ENCODE measurements around the gene TBX18.

DNA sequence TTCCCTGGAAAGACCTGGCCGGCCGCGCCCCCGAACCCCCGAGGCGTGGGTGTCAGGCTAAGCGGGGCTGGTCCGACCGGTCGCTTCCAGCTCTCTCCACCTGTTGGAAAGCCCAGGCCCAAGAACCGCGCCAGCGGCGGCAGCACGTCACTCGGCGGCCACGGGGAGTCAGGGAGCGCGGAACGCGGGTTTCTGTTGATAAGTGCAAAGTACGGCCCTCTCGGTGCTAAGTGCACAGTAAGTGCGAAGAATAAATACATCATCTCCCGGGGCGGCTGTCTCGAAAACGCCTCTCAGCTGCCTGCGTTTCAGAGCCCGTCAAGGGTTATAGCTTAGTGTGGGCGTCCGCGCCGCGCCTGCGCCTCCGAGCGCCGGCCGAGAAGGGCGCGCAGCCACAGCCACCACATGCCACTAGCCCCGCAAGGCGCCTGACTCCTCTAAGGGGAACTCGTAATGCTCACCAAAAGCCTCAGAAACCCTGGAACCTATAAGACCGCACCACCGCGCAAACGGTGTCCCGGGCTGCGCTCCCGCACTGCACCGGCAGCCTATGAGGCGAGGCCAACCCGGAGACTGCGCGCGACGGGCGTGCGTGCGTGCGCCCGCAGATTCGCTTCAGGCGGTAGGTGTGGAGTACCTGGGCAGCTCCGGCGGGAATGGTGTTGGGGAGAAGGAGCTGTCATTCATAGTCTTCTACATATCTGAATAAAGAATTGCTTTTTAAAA lies 9.2 kb upstream of the TBX18 start:
- no peak for TF ChIP-seq REPIN1 (tag by site-specific recombination; IDR thresholded peaks at IDR 0.05; ENCODE audit: low read depth)
- no peak for TF ChIP-seq PRDM1 (tag by site-specific recombination; IDR thresholded peaks at IDR 0.05)
- peak; percentile 43 for TF ChIP-seq KLF10 (tag by site-specific recombination; IDR thresholded peaks at IDR 0.05)
- no peak for TF ChIP-seq HOXD13 (CRISPR knock-in tag; IDR thresholded peaks at IDR 0.05; ENCODE audit: borderline replicate concordance)
- no peak for TF ChIP-seq GLIS1 (tag by site-specific recombination; IDR thresholded peaks at IDR 0.05)
- TF ChIP-seq, protein P1, sequence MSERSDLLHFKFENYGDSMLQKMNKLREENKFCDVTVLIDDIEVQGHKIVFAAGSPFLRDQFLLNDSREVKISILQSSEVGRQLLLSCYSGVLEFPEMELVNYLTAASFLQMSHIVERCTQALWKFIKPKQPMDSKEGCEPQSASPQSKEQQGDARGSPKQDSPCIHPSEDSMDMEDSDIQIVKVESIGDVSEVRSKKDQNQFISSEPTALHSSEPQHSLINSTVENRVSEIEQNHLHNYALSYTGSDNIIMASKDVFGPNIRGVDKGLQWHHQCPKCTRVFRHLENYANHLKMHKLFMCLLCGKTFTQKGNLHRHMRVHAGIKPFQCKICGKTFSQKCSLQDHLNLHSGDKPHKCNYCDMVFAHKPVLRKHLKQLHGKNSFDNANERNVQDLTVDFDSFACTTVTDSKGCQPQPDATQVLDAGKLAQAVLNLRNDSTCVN (tag by site-specific recombination; optimal IDR thresholded peaks at IDR 0.05): peak; percentile 96
- TF ChIP-seq, protein P2, sequence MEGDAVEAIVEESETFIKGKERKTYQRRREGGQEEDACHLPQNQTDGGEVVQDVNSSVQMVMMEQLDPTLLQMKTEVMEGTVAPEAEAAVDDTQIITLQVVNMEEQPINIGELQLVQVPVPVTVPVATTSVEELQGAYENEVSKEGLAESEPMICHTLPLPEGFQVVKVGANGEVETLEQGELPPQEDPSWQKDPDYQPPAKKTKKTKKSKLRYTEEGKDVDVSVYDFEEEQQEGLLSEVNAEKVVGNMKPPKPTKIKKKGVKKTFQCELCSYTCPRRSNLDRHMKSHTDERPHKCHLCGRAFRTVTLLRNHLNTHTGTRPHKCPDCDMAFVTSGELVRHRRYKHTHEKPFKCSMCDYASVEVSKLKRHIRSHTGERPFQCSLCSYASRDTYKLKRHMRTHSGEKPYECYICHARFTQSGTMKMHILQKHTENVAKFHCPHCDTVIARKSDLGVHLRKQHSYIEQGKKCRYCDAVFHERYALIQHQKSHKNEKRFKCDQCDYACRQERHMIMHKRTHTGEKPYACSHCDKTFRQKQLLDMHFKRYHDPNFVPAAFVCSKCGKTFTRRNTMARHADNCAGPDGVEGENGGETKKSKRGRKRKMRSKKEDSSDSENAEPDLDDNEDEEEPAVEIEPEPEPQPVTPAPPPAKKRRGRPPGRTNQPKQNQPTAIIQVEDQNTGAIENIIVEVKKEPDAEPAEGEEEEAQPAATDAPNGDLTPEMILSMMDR (tag by site-specific recombination; IDR thresholded peaks at IDR 0.05): peak; percentile 44
- TF ChIP-seq, protein P3, sequence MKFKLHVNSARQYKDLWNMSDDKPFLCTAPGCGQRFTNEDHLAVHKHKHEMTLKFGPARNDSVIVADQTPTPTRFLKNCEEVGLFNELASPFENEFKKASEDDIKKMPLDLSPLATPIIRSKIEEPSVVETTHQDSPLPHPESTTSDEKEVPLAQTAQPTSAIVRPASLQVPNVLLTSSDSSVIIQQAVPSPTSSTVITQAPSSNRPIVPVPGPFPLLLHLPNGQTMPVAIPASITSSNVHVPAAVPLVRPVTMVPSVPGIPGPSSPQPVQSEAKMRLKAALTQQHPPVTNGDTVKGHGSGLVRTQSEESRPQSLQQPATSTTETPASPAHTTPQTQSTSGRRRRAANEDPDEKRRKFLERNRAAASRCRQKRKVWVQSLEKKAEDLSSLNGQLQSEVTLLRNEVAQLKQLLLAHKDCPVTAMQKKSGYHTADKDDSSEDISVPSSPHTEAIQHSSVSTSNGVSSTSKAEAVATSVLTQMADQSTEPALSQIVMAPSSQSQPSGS (tag by site-specific recombination; IDR thresholded peaks at IDR 0.05; ENCODE audit: low read depth): no peak
- peak; percentile 25; the same call in 1 of the 2 replicates for TF ChIP-seq ZNF24 (tag by site-specific recombination; IDR thresholded peaks at IDR 0.05)
- TF ChIP-seq ZNF354C (tag by site-specific recombination; IDR thresholded peaks at IDR 0.05; ENCODE audit: borderline replicate concordance, low read depth): no peak
- no peak for TF ChIP-seq TCF7L2 (IDR thresholded peaks at IDR 0.05; ENCODE audit: borderline replicate concordance, low read depth, low read length)
- TF ChIP-seq ZBTB48 (tag by site-specific recombination; IDR thresholded peaks at IDR 0.05): no peak
- no peak for TF ChIP-seq KLF8 (tag by site-specific recombination; IDR thresholded peaks at IDR 0.05)
- TF ChIP-seq, protein P4, sequence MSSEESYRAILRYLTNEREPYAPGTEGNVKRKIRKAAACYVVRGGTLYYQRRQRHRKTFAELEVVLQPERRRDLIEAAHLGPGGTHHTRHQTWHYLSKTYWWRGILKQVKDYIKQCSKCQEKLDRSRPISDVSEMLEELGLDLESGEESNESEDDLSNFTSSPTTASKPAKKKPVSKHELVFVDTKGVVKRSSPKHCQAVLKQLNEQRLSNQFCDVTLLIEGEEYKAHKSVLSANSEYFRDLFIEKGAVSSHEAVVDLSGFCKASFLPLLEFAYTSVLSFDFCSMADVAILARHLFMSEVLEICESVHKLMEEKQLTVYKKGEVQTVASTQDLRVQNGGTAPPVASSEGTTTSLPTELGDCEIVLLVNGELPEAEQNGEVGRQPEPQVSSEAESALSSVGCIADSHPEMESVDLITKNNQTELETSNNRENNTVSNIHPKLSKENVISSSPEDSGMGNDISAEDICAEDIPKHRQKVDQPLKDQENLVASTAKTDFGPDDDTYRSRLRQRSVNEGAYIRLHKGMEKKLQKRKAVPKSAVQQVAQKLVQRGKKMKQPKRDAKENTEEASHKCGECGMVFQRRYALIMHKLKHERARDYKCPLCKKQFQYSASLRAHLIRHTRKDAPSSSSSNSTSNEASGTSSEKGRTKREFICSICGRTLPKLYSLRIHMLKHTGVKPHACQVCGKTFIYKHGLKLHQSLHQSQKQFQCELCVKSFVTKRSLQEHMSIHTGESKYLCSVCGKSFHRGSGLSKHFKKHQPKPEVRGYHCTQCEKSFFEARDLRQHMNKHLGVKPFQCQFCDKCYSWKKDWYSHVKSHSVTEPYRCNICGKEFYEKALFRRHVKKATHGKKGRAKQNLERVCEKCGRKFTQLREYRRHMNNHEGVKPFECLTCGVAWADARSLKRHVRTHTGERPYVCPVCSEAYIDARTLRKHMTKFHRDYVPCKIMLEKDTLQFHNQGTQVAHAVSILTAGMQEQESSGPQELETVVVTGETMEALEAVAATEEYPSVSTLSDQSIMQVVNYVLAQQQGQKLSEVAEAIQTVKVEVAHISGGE (tag by site-specific recombination; conservative IDR thresholded peaks at IDR 0.05; ENCODE audit: low read depth): no peak
